ENCODE data around the gene EME1. TPM values are rescaled to one million over a fixed set of nuclear protein-coding genes. Genes with fewer than 3 reads are reported as not detected.
"Not testable (repeated sequence)": the region's sequence is repeated elsewhere in the genome, so short reads cannot be mapped to it uniquely, and the experiment has no call there.

The EME1 gene
- polyA plus RNA-seq, 1 of the 3 experiments (the other 2 are of a cell fraction): 16.9 TPM

- Histone ChIP-seq H3K9ac (peak overlapping the region; percentile 79), H3K4me3 (ENCODE audit: low read depth in 2 of 2, low read length in 1 of 2) (peak overlapping the region; percentile 69 to 71), H3K4me2 (peak overlapping the region; percentile 94), H4K20me1 (ENCODE audit: insufficient read depth) (no peaks in the 10 kb centered on the region), H3K4me1 (ENCODE audit: control insufficient read depth in 1 of 2, insufficient read depth in 2 of 2, low read depth in 1 of 2, low read length in 1 of 2) (peaks cover 21 to 23% of the 10 kb centered on the region in 2 experiments; a peak in 3 of 4 replicates), H3F3A (replicated peaks; ENCODE audit: insufficient read depth) (peaks cover 31% of the 10 kb centered on the region), H3K27me3 (ENCODE audit: insufficient read depth) (no peaks in the 10 kb centered on the region), H3K27ac (ENCODE audit: low read depth in 2 of 2, low read length in 1 of 2) (peak overlapping the region; percentile 39 to 70), H2AFZ (ENCODE audit: low read depth) (peak overlapping the region; percentile 31; the same call in 1 of the 2 replicates), H3K9me3 (no peaks in the 10 kb centered on the region), H3K9me2 (no peaks in the 10 kb centered on the region), H3K79me2 (ENCODE audit: insufficient read depth) (peaks cover 30% of the 10 kb centered on the region), H3K36me3 (replicated peaks in 1 of 2; ENCODE audit: control insufficient read depth in 1 of 2, insufficient read depth in 2 of 2, low read length in 1 of 2) (no peaks in the 10 kb centered on the region)
- WGBS (ENCODE audit: low lambda C conversion rate): 40% methylated on average over 4 of the region's 4 CpGs
- CTCF ChIA-PET: interaction anchor here (0.7 to 3.4 kb wide), 9 partner anchors 8 to 74 kb away, joined by 3 to 18 read pairs (median 5); partner anchors contain the start of genes LRRC59 and RSAD1
- POLR2A ChIA-PET: interaction anchor here (1.5 kb wide), 1 partner anchor 30 kb away, joined by 7 read pairs; the partner anchor contains the start of gene LRRC59
- TF ChIP-seq, protein P1, sequence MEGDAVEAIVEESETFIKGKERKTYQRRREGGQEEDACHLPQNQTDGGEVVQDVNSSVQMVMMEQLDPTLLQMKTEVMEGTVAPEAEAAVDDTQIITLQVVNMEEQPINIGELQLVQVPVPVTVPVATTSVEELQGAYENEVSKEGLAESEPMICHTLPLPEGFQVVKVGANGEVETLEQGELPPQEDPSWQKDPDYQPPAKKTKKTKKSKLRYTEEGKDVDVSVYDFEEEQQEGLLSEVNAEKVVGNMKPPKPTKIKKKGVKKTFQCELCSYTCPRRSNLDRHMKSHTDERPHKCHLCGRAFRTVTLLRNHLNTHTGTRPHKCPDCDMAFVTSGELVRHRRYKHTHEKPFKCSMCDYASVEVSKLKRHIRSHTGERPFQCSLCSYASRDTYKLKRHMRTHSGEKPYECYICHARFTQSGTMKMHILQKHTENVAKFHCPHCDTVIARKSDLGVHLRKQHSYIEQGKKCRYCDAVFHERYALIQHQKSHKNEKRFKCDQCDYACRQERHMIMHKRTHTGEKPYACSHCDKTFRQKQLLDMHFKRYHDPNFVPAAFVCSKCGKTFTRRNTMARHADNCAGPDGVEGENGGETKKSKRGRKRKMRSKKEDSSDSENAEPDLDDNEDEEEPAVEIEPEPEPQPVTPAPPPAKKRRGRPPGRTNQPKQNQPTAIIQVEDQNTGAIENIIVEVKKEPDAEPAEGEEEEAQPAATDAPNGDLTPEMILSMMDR (IDR thresholded peaks at IDR 0.05): peak; percentile 69
- no peak for TF ChIP-seq GABPA (IDR thresholded peaks at IDR 0.05; ENCODE audit: low read depth)
- DNase-seq: peak; percentile 72
These were observed 54.1 kb downstream of the EME1 start for GRCh38 chr17:50426814-50427787.

GRCh38 chr17:50428126-50428525 is 55.1 kb downstream of the EME1 start:
- Histone ChIP-seq H3K4me2 (peak overlapping the region; percentile 94), H3F3A (replicated peaks; ENCODE audit: insufficient read depth) (peaks cover 26% of the 10 kb centered on the region), H3K4me1 (ENCODE audit: control insufficient read depth in 1 of 2, insufficient read depth in 2 of 2, low read depth in 1 of 2, low read length in 1 of 2) (peaks cover 21 to 23% of the 10 kb centered on the region in 2 experiments; a peak in 3 of 4 replicates), H3K79me2 (ENCODE audit: insufficient read depth) (peaks cover 30% of the 10 kb centered on the region)
- H3K27me3 ChIP-seq (ENCODE audit: insufficient read depth); DNase-seq; H3K36me3 ChIP-seq (replicated peaks in 1 of 2; ENCODE audit: control insufficient read depth in 1 of 2, insufficient read depth in 2 of 2, low read length in 1 of 2); H3K27ac ChIP-seq (ENCODE audit: low read depth in 2 of 2, low read length in 1 of 2); POLR2A ChIA-PET; H2AFZ ChIP-seq (ENCODE audit: low read depth); H3K9ac ChIP-seq; H3K9me3 ChIP-seq; H3K4me3 ChIP-seq (ENCODE audit: low read depth in 2 of 2, low read length in 1 of 2); H3K9me2 ChIP-seq; H4K20me1 ChIP-seq (ENCODE audit: insufficient read depth): not testable (repeated sequence)
- 79% methylated on average over 6 of the region's 6 CpGs for WGBS (ENCODE audit: low lambda C conversion rate)
- CTCF ChIA-PET: interaction anchor here (0.8 to 3.4 kb wide), 3 partner anchors 13 to 31 kb away, joined by 3 to 18 read pairs (median 4); partner anchors contain the start of gene LRRC59

DNA sequence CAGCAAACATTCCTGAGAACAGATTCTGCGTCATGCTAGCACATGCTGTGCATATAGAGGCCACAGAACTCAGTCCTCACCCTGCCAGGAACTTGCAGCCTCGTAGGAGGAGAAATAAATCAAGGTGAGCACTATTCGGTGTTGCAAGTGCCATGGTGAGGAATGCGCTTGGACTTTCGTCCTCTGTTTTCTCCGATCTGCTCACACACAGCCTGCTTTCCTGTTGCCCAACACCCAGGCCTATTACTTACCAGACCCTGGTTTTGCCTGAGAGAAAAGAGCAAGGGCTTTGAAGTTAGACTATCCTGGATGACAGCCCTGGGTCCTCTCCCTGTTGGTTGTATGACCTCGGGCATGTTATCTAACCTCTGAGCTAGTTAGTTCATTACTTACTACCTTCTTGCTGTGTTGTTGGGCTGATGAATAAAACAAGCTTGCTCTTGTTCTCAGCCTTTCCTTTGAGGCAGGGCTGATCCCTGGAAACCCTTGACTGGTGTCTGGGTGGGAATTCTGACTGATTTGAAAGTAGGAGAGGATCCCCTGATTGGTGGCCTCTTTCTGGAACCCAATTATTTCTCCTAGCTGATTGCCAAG is 55.9 kb downstream of the EME1 start:
- Histone ChIP-seq H3K4me1 (ENCODE audit: control insufficient read depth in 1 of 2, insufficient read depth in 2 of 2, low read depth in 1 of 2, low read length in 1 of 2) (peaks cover 16 to 23% of the 10 kb centered on the region in 2 experiments; a peak in 3 of 4 replicates), H3K27me3 (ENCODE audit: insufficient read depth) (no peaks in the 10 kb centered on the region), H3K9me2 (no peaks in the 10 kb centered on the region), H3K4me2 (no peak overlapping the region), H3F3A (replicated peaks; ENCODE audit: insufficient read depth) (peaks cover 19% of the 10 kb centered on the region), H2AFZ (ENCODE audit: low read depth) (no peak overlapping the region), H3K79me2 (ENCODE audit: insufficient read depth) (peaks cover 30% of the 10 kb centered on the region), H4K20me1 (ENCODE audit: insufficient read depth) (no peaks in the 10 kb centered on the region), H3K27ac (ENCODE audit: low read depth in 2 of 2, low read length in 1 of 2) (no peak overlapping the region), H3K9ac (no peak overlapping the region), H3K4me3 (ENCODE audit: low read depth in 2 of 2, low read length in 1 of 2) (no peak overlapping the region), H3K9me3 (no peaks in the 10 kb centered on the region), H3K36me3 (replicated peaks in 1 of 2; ENCODE audit: control insufficient read depth in 1 of 2, insufficient read depth in 2 of 2, low read length in 1 of 2) (no peaks in the 10 kb centered on the region)
- TF ChIP-seq RFX5 (IDR thresholded peaks at IDR 0.05; ENCODE audit: low read length) (no peak), POLR2AphosphoS5 (IDR thresholded peaks at IDR 0.05; ENCODE audit: low read depth, low read length) (no peak), EZH2phosphoT487 (IDR thresholded peaks at IDR 0.05; ENCODE audit: borderline replicate concordance, low read depth) (no peak), MXI1 (IDR thresholded peaks at IDR 0.05; ENCODE audit: low read depth, low read length) (no peak), SMC3 (IDR thresholded peaks at IDR 0.05; ENCODE audit: low read depth, low read length) (no peak), RXRA (IDR thresholded peaks at IDR 0.05; ENCODE audit: borderline replicate concordance, low read depth) (no peak), EP300 (IDR thresholded peaks at IDR 0.05; ENCODE audit: borderline replicate concordance in 1 of 2, low read depth in 1 of 2, low read length in 1 of 2) (no peak), USF1 (IDR thresholded peaks at IDR 0.05; ENCODE audit: borderline replicate concordance, low read depth) (no peak), JUND (IDR thresholded peaks at IDR 0.05) (no peak), FOXJ3 (CRISPR knock-in tag; IDR thresholded peaks at IDR 0.05) (no peak), GABPA (IDR thresholded peaks at IDR 0.05; ENCODE audit: low read depth) (no peak)
- POLR2A ChIA-PET: no interaction called here
- DNase-seq: no peak
- CTCF ChIA-PET: interaction anchor here (1.0 to 3.4 kb wide), 6 partner anchors 12 to 72 kb away, joined by 3 to 18 read pairs (median 6); partner anchors contain the start of gene LRRC59
- 82% methylated on average over 7 of the region's 7 CpGs for WGBS (ENCODE audit: low lambda C conversion rate)
